ENCODE results near the gene NRXN3.

DNA sequence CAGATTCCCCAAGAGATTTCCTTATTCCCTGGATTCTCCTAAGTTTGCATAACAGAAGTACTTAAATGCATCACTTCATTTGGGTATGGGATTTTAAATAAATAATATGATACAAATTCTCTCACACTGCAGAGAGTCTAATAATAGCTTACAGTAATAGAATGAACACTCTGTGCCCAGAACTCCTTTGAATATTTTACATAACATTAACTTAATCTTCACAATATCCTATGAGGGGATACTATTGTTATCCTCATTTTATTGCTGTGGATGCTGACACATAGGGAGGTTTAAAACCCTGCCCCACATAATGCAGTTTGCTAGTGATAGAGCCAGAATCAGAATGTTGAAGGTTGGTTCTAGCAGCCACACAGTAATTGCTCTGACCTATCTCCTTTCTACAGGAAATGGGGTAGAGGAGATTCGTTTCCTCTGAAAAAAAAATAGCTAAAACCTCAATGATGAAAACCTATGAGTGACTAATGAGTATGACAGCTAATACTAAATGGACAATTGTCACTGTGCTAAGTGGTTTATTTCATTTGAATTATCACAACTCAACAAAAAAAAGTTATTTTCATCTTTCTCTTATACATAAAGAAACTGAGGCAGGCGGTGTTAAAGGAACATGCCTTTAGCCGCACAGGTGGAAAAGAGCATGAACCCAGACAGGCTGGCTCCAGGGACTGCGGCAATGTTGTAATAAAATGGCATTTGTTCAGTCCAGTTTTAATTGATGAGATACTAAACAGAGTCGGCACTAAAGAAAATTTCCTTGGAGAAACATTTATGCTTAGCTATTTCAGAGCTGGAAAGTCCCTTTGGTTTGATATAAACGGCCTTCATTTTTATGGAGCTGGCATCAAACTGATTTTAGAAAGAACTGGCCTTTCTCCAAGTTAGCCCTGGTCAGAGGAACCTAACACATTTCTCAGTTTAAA, 880.9 kb downstream of the NRXN3 start:
- TF ChIP-seq, protein P1, sequence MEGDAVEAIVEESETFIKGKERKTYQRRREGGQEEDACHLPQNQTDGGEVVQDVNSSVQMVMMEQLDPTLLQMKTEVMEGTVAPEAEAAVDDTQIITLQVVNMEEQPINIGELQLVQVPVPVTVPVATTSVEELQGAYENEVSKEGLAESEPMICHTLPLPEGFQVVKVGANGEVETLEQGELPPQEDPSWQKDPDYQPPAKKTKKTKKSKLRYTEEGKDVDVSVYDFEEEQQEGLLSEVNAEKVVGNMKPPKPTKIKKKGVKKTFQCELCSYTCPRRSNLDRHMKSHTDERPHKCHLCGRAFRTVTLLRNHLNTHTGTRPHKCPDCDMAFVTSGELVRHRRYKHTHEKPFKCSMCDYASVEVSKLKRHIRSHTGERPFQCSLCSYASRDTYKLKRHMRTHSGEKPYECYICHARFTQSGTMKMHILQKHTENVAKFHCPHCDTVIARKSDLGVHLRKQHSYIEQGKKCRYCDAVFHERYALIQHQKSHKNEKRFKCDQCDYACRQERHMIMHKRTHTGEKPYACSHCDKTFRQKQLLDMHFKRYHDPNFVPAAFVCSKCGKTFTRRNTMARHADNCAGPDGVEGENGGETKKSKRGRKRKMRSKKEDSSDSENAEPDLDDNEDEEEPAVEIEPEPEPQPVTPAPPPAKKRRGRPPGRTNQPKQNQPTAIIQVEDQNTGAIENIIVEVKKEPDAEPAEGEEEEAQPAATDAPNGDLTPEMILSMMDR (conservative IDR thresholded peaks at IDR 0.05 in 1 of 2, IDR thresholded peaks at IDR 0.05 in 1 of 2; ENCODE audit: extremely low read depth in 1 of 2, insufficient read depth in 1 of 2, low read depth in 1 of 2, low read length in 2 of 2) = no peak
- TF ChIP-seq EZH2 (IDR thresholded peaks at IDR 0.05; ENCODE audit: borderline replicate concordance, low read length) = no peak

All from mammary epithelial cell (primary cell).